GM23338 (cell line): ENCODE measurements around the gene AXIN1.

Experiments used
- CREB1 ChIP-seq: fragments of 250-450 bp; sonication (Bioruptor Pico); IDR thresholded peaks from 2 replicates; pipeline ENCODE4 v1.5.0; 2020; ENCODE audit warnings: low read depth, mild to moderate bottlenecking, moderate library complexity
- CTCF ChIP-seq, 2 experiments: fragments of 200-600 bp in 1 of 2; sonication (generic) in 1 of 2; conservative IDR thresholded peaks; 2 replicates each; pipeline versions ENCODE4 v1.5.1 to v1.6.1; 2016 to 2017; ENCODE audit warnings: antibody characterized with exemption in 2 of 2, low read depth in 2 of 2, mild to moderate bottlenecking in 2 of 2, moderate library complexity in 1 of 2
- ETS1 ChIP-seq: IDR thresholded peaks from 2 replicates; pipeline ENCODE4 v1.6.1; 2016; ENCODE audit warnings: antibody characterized with exemption
- EZH2 ChIP-seq: fragments of 200-600 bp; sonication (generic); IDR thresholded peaks from one replicate; pipeline ENCODE4 v1.8.0; 2017; ENCODE audit warnings: antibody characterized with exemption, mild to moderate bottlenecking, low read depth; ENCODE audit not compliant: unreplicated experiment
- EZH2phosphoT487 ChIP-seq: fragments of 200-600 bp; sonication (generic); IDR thresholded peaks from one replicate; pipeline ENCODE4 v1.8.1; 2018; ENCODE audit warnings: antibody characterized with exemption; ENCODE audit not compliant: unreplicated experiment
- JUNB ChIP-seq: IDR thresholded peaks from one replicate; pipeline ENCODE4 v1.6.1; 2016; ENCODE audit warnings: antibody characterized with exemption; ENCODE audit not compliant: unreplicated experiment
- POLR2AphosphoS5 ChIP-seq: IDR thresholded peaks from 2 replicates; pipeline ENCODE4 v1.6.1; 2016; ENCODE audit warnings: antibody characterized with exemption, low read depth
- REST ChIP-seq: IDR thresholded peaks from one replicate; pipeline ENCODE4 v1.6.1; 2018; ENCODE audit warnings: antibody characterized with exemption; ENCODE audit not compliant: unreplicated experiment
- ZNF114 ChIP-seq: fragments of 250-450 bp; sonication (Bioruptor Pico); IDR thresholded peaks from 2 replicates; pipeline ENCODE4 v1.5.0; 2020; ENCODE audit warnings: mild to moderate bottlenecking, moderate library complexity
- ZNF331 ChIP-seq: fragments of 250-450 bp; sonication (Bioruptor Pico); IDR thresholded peaks from 2 replicates; pipeline ENCODE4 v1.5.0; 2020; ENCODE audit warnings: low read depth, mild to moderate bottlenecking, moderate library complexity
- ZNF462 ChIP-seq: fragments of 250-450 bp; sonication (Bioruptor Pico); IDR thresholded peaks from 2 replicates; pipeline ENCODE4 v1.5.0; 2020; ENCODE audit warnings: mild to moderate bottlenecking, moderate library complexity

- TF ChIP-seq CTCF (conservative IDR thresholded peaks at IDR 0.05; ENCODE audit: low read depth in 2 of 2) (peak; percentile 37 to 55; a peak in 3 of 4 replicates), CREB1 (CRISPR knock-in tag) (0 out of 2 replicates have a peak, but pooled peaks have one; percentile 28), EZH2phosphoT487 (no peak), POLR2AphosphoS5 (peak; percentile 76), ETS1 (no peak), EZH2 (no peak), REST (no peak), ZNF462 (CRISPR knock-in tag) (no peak), ZNF114 (no peak), JUNB (no peak), ZNF331 (CRISPR knock-in tag) (no peak)
Measured at GRCh38 chr16:401468-402348, 49.2 kb upstream of the AXIN1 start, which contains the start of gene DECR2.
